Fibroblast of peridontal ligament (primary cell): Measurements from ENCODE around the gene LCN15.
A peak's percentile ranks its signal among the peaks of the same experiment; 100 is the strongest.
"Not testable (repeated sequence)": the region's sequence is repeated elsewhere in the genome, so short reads cannot be mapped to it uniquely, and the experiment has no call there.

Experiments used
- DNase-seq: peaks from one replicate; pipeline ENCODE4 v3.0.0-alpha.2; 2010; ENCODE audit errors: extremely low read depth

The LCN15 gene

GRCh38 chr9:136764301-136764891 lies at the start of gene LCN15:
Gene LCN15, minus strand, starts transcription at chr9:136764518. Its CDS starts 30 bp downstream, at chr9:136764488.
- DNase-seq, result no peak

GRCh38 chr9:136808806-136809158 lies 44.5 kb upstream of the LCN15 start:
- peak; percentile 46 for DNase-seq

- DNase-seq, result no peak
Measured at GRCh38 chr9:136808075-136808805, 43.9 kb upstream of the LCN15 start.

GRCh38 chr9:136807281-136808074 lies 43.2 kb upstream of the LCN15 start, which contains the start of gene RABL6:
Gene RABL6, plus strand, starts transcription at chr9:136807948. Its CDS starts 249 bp downstream, at chr9:136808197.
- peak; percentile 49 for DNase-seq

GRCh38 chr9:136806631-136807201 lies 42.4 kb upstream of the LCN15 start:
- DNase-seq, result no peak

- no peak for DNase-seq
Measured at GRCh38 chr9:136806067-136806466, 41.7 kb upstream of the LCN15 start.

- no peak for DNase-seq
Measured at GRCh38 chr9:136805207-136805740, 41.0 kb upstream of the LCN15 start.

- DNase-seq, result no peak
Measured at GRCh38 chr9:136804509-136805206, 40.3 kb upstream of the LCN15 start.

- no peak for DNase-seq
Measured at GRCh38 chr9:136803551-136804508, 39.5 kb upstream of the LCN15 start.

- not testable (repeated sequence) for DNase-seq
Measured at GRCh38 chr9:136803009-136803550, 38.8 kb upstream of the LCN15 start.

GRCh38 chr9:136802321-136802720 lies 38.0 kb upstream of the LCN15 start:
- no peak for DNase-seq

- DNase-seq, result no peak
Measured at GRCh38 chr9:136799854-136800657, 35.7 kb upstream of the LCN15 start.

- DNase-seq, result no peak
Measured at GRCh38 chr9:136799079-136799853, 34.9 kb upstream of the LCN15 start.

GRCh38 chr9:136798708-136799078 lies 34.4 kb upstream of the LCN15 start:
- no peak for DNase-seq

GRCh38 chr9:136796775-136797347 lies 32.5 kb upstream of the LCN15 start:
- not testable (repeated sequence) for DNase-seq

GRCh38 chr9:136796238-136796774 lies 32.0 kb upstream of the LCN15 start, which contains the start of gene CCDC183:
Gene CCDC183, plus strand, starts transcription at chr9:136796338. Its CDS starts 60 bp downstream, at chr9:136796398.
- no peak for DNase-seq

GRCh38 chr9:136795000-136795348 lies 30.7 kb upstream of the LCN15 start:
- DNase-seq, result no peak
